Raji (cell line): ENCODE data around the gene GANC.

Experiments
- POLR2A ChIP-seq: IDR thresholded peaks from 2 replicates; pipeline ENCODE4 v1.6.1; 2011; ENCODE audit warnings: low read depth, low read length, control low read depth; ENCODE audit not compliant: insufficient read depth

Gene GANC

GRCh38 chr15:42359249-42359648, 86.2 kb downstream of the GANC start, which contains the start of gene CAPN3:
Gene CAPN3, plus strand, starts transcription at chr15:42359501. Its CDS starts 305 bp downstream, at chr15:42359806.
- TF ChIP-seq POLR2A = no peak

GRCh38 chr15:42359985-42360384, 87.0 kb downstream of the GANC start:
- no peak for TF ChIP-seq POLR2A

- TF ChIP-seq POLR2A = no peak
These were observed 87.6 kb downstream of the GANC start for GRCh38 chr15:42360535-42361112.

GRCh38 chr15:42363487-42363886, 90.5 kb downstream of the GANC start:
- TF ChIP-seq POLR2A = no peak

GRCh38 chr15:42363942-42364341, 90.9 kb downstream of the GANC start:
- TF ChIP-seq POLR2A = no peak

- TF ChIP-seq POLR2A = no peak
These were observed 91.5 kb downstream of the GANC start for GRCh38 chr15:42364529-42364928.

- no peak for TF ChIP-seq POLR2A
These were observed 93.0 kb downstream of the GANC start for GRCh38 chr15:42365921-42366550.

GRCh38 chr15:42367041-42367440, 94.0 kb downstream of the GANC start:
- TF ChIP-seq POLR2A = no peak

- TF ChIP-seq POLR2A = no peak
These were observed 95.1 kb downstream of the GANC start for GRCh38 chr15:42368096-42368495.

GRCh38 chr15:42371096-42371495, 98.1 kb downstream of the GANC start:
- no peak for TF ChIP-seq POLR2A

- TF ChIP-seq POLR2A = no peak
These were observed 100.3 kb downstream of the GANC start for GRCh38 chr15:42373274-42373673.

GRCh38 chr15:42373936-42374335, 100.9 kb downstream of the GANC start:
- TF ChIP-seq POLR2A = no peak

- TF ChIP-seq POLR2A = no peak
These were observed 101.8 kb downstream of the GANC start for GRCh38 chr15:42374810-42375209.

- no peak for TF ChIP-seq POLR2A
These were observed 102.3 kb downstream of the GANC start for GRCh38 chr15:42375252-42375651.

- TF ChIP-seq POLR2A = no peak
These were observed 102.9 kb downstream of the GANC start for GRCh38 chr15:42375941-42376340.

- no peak for TF ChIP-seq POLR2A
These were observed 105.0 kb downstream of the GANC start for GRCh38 chr15:42378011-42378410.

GRCh38 chr15:42384597-42384996, 111.6 kb downstream of the GANC start:
- TF ChIP-seq POLR2A = no peak

- TF ChIP-seq POLR2A = no peak
These were observed 112.4 kb downstream of the GANC start for GRCh38 chr15:42385206-42385979.
